Activated gamma-delta T cell treated with anti-CD3 and anti-CD28 coated beads, Interleukin-2, amount 50 U/mL, for 16 hours (primary cell): ENCODE results near the gene BCL10.
A peak's percentile ranks its signal among the peaks of the same experiment; 100 is the strongest.
"Not testable (repeated sequence)": the region's sequence is repeated elsewhere in the genome, so short reads cannot be mapped to it uniquely, and the experiment has no call there.

Experiments used
- DNase-seq: peaks from one replicate; pipeline ENCODE4 v3.0.0-alpha.2; 2020; ENCODE audit warnings: low read depth

Gene BCL10

GRCh38 chr1:85264150-85264549, 12.3 kb downstream of the BCL10 start:
- DNase-seq = no peak

DNA sequence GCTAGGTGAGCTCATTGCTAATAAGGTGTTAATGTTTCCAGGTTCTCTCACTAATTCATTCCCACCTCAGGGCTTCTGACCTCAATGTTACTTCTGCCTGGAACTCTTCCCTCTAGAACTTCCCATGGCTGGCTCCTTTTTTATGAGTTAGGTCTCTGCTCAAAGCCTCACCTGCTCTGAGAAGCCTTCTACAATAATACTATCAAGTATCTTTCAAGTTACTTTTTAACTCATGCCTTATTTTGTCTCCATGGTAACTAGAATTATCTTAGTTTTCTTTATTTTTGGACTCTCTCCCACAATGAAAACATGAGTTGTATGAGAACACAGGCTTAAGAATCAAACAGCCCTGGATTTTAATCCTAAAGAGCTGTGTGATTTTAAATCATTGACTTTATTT, 13.4 kb downstream of the BCL10 start:
- no peak for DNase-seq

DNA sequence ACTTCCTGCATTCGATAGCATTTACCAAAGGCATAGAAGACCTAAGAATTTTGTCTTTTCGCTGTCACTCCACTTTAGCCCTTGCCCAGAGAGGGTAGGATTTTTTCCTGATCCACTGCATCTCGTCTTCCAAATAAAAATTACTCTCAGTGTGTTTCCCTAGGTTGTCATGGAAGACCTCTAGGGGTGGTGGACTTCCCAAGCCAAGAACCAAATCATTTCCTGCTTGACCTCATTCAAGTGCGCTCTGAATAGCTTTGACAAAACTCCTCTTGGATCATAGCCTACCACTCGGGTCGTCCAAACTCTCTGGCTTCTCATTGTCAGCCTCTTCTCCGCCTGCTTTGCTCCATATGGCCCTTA, 16.5 kb downstream of the BCL10 start:
- DNase-seq = no peak

DNA sequence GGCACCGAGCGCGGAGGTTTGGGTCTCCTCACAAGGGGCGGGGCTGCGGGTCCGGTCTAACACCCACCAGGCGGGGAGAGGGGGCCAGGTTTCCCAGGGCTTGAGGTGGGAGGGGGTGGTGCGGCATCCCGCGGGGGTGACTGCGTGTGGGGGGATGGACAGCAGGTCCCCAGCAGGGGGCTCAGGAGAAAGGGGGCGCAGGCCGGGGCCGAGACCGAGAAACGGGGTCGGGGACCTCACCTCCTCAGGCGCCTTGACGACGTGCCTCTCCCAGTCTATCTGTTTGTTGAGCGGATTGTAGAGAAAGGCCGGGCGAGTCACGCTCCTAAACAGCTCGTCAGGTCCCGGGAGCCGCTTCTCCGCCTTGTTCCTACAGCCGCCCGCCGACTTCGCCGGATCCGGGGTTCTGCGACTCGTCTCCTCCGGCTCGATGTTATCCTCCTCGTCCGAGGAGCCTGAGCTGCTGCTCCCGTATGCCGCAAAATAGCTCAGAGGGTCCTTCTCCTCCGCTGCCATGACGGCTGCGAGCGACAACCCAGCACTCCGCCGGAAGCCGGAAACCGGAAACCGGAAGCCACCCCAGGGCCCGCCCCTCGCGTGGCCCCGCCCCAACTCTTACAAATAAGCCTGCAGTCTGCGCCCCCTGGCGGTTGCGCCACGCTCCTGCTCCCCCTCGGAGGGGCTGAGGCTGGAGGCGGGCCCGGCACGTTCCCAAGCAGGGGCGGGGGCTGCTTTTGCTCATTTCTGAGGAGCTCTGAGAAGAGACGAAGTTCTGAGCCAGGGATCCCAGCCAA, 17.1 kb downstream of the BCL10 start, which contains the start of gene C1orf52:
Gene C1orf52 (minus strand): TSS at position 545 of the 794 bp plus-strand sequence. CDS start 29 bp downstream, at position 516.
- peak; percentile 96 for DNase-seq

DNA sequence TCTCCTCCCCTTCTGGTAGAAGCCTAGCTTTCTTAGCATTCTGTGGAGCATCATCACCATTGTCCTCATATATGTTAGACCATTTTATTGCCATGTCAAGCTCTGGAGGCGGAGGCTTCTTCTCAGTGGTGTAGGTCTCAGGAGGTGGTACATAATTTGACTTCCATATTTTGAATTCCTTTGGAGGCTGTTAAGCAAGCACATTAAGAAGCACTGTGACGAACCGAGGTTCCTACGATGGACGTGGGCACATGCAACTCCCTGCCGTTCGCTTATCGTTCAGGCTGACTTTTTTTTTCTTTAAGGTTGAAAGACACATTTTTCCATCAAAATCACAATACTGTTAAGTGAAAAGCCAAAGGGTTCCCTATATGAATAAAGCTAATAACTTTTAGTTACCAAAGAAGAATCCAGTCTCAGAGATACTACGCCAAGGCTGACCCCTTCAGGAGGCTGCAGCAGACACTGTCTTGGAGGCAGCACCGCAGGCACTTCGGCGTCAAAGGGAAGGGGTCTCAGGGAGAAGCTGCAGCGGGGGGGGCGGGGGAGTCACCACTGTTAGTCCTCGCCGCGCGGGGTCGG, 17.8 kb downstream of the BCL10 start:
- DNase-seq = no peak

- DNase-seq = not testable (repeated sequence)
Observed at GRCh38 chr1:85249042-85249441, 27.4 kb downstream of the BCL10 start.

DNA sequence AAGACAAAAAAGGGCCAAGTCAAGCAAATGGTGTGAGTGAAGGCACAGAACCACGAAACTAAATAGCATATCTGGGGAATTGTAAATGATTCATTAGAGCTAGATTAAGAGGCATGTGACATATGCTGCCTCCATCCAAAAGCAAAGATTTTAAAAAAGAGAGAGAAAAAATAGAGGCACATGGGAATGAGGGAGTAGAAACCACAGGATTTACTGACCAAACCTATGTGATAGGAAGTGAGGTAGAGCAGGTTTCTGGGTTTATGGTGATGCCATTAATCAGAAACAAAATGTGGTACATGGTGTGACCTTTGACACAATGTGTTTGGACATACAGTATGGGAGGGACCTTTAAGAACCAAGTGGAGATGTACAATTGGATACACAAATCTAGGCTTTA, 30.5 kb downstream of the BCL10 start:
- DNase-seq = no peak

DNA sequence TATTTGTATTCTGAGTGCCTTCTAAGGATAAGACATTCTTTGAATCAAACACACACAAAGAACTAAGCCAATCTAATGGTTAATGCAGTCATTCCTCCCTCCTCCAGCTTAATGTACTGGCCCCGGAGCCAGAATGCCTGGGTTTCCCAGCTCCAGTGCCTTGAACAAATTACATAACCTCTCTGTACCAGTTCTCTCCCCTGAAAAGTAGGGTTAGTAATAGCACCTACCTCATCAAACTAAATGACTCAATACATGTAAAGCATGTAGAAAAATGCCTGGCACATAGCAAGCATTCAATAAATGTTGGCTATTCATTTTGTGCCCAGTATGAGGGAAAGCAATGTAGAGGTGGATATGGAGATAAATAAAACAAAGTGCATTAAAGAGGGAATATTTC, 31.0 kb downstream of the BCL10 start:
- no peak for DNase-seq

GRCh38 chr1:85244271-85245061, 32.0 kb downstream of the BCL10 start:
- DNase-seq = no peak

DNA sequence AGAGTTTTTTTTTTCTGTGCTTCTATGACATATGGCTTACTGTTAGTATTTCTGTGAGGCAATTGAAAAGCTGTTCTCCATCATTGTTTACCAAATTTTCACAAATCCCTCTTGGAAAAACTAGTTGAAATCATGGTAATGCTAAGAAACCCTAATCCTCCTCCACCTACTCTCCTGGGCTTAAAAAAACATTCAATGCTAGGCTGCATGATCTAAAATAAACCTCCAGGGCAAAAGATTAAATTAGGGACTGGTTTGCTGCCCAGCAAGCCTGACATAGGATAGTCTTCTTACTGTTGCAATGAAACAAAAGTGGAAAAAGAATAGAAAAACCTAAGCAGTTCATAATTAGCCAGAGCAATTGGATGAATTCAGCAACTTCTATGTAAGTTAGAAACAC, 33.1 kb downstream of the BCL10 start:
- DNase-seq = no peak

DNA sequence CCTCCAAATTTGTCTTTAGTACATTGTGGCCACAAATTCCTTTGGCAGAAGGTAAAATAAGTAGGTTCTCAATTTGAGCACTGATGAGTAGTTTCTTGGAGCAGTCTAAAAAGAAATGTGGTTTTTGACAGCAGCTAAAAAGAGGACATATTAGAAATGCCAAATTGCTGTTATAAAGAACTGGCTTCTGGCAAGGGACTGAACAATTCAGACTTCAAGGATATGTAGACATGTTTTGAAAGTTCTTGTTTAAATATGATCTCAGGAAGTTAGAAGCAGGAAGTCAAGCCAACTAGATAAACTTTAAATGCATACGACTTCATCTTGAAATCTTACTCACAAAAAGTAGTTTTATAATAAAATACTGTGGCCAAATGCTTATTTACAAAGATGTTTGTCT, 35.8 kb downstream of the BCL10 start:
- no peak for DNase-seq

DNA sequence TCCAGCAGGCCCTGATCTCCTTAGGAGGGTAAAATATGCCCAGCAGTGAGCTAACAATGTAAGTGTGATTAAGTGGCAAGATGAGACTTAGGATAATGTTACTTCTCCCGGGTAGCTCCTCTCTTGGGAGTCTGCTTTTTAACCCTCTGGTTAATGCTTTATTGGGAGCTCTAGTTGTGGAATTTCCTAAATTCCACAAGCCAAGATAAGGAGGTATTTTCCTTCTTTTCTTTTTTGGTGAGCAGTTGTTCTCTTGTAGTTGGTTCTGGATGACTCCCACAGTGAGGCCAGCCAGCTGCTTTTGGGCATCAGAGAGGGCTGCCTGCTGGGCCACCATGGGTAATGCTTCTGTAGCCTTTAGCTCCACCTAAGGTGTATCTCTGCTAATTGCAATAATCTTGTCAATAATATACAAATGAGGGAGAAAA, 36.2 kb downstream of the BCL10 start:
- no peak for DNase-seq

DNA sequence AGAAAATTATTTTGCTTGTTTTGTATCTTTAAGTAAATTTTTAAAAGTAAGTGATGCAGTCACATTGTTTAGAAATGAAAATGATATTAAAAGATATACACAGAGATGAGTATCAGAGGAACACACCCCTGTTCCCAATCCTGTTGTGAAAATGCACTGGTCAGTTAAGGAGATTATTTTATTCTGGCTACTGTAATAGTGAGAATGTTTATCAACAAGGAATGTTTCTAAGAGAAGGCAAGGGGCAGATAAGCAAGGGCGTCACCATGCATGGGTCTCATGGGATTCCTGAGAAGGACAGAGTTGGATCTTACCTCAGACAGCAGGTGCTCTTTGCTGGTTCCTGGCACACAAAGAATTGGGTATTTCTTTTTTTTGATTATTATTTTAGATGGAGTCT, 38.8 kb downstream of the BCL10 start:
- no peak for DNase-seq

DNA sequence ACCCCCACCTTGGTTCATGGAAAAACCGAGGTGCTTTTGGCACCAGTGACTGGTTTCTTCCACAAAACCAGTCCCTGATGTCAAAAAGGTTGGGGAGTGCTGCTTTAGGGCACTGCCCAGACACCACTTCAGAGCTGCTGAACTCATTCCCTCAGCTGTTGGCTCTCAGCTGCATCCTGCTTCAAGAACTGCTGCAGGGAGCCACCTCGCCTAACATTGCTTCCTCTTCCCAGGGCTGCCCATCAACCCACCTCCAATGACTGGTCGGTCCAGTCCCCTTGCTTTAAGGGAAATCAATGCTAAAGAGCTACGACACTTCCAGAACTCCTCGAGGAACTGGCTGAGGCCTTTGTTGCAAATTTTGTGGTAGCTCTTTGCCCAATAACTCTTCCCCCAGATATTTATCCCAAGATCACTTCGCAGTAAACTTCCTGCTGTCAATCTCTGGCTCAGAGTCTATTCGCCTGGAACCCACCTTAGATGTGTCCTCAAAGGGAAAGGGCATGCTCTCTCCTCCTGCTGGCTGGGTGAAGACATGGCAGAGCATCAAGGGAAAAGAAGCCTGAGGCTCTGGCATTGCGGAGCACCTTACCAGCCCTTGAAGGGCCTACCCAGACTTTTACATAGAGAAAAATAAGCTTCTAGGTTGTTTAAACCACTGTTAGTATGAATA, 46.0 kb downstream of the BCL10 start:
- DNase-seq = no peak

DNA sequence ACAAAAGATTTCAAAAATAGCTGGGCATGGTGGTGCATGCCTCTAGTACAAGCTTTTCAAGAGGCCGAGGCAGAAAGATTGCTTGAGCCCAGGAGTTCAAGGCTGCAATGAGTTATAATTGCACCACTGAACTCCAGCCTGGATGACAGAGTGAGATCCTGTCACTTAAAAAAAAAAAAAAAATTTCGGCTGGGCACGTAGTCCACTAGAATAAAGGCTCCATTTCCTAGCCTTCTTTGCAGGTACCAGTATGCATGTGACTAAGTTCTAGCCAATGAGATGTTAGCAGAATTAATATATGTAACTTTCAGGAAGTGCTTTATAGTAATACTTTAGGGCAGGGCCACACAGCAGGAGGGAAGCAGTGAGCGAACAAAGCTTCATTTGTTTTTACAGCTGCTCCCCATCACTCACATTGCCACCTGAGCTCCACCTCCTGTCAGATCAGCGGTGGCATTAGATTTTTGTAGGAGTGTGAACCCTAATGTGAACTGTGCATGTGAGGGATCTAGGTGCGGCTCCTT, 46.8 kb downstream of the BCL10 start:
- no peak for DNase-seq

- no peak for DNase-seq
Observed at GRCh38 chr1:85228972-85229371, 47.5 kb downstream of the BCL10 start.

DNA sequence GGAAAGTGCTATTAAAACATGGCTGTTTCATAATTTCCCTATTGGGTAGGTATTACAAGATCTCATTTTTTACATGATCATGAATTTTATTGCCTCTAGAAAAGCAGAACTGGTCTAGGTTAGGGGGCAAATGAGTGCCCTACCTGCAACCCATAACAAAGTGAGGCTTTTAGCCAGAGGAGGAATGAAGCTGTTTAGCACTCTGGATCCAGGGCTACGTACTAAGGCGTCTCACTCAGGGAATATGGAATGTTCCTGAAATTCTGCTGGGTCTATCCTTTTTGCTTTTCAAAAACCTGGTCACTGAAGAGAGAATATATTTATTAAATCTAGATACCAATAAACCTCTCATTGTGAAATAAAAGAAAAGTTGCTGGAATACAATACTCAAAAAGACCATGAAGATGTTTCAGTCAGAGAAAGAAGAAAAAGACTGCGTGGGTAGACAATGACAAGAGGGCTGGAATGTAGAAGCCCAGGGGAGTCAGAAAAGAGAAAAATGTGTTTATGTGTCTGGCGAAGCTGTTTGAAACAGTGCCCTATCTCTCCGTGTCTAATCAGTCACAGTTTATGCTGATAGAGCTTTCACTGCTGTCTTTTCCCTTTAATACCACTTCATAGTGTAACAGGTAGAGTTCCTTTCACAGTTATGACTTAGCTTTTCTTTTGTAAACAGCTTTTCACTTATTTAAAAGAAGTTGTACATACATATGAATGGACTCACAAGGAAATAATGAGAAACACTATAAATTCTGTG, 50.6 kb downstream of the BCL10 start:
- no peak for DNase-seq

GRCh38 chr1:85224734-85225623, 51.5 kb downstream of the BCL10 start:
- no peak for DNase-seq

DNA sequence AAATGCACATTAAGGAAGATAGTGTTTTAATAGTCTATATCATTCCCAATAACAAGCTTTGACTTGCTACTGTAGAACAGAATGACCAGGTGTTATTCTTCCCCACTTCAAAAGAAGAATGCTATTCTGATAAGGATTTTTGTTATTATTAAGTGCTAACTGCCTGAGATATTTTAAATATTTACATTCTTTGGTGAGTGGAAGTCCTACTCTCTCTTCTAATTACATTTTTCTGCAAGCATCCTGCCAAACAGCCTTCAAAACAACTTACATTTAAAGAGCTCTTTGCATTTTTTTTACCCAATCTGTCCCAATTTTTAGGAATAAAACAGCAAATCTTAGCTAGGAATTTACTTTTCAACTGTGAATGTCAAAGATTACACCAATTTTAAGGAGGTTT, 52.1 kb downstream of the BCL10 start:
- no peak for DNase-seq

GRCh38 chr1:85223334-85223733, 53.1 kb downstream of the BCL10 start:
- no peak for DNase-seq
